GM20431 (cell line): ENCODE measurements around the gene CDC42.
"Not testable (repeated sequence)": the region's sequence is repeated elsewhere in the genome, so short reads cannot be mapped to it uniquely, and the experiment has no call there.

Experiments used
- in situ Hi-C: fragments of 300-500 bp; cut with MseI, MboI; formaldehyde crosslinking; loops from one replicate; pipeline ENCODE4 v1.15.0; 2020; ENCODE audit warnings: low sequenced_read_pairs; ENCODE audit not compliant: unreplicated experiment

Gene CDC42

GRCh38 chr1:22052115-22053016 is at the start of gene CDC42:
Gene CDC42, plus strand, starts transcription at chr1:22052709. Its CDS starts 25,770 bp downstream, at chr1:22078479.
- in situ Hi-C loops: no loop called here

- in situ Hi-C loops: not testable (repeated sequence)
Observed at GRCh38 chr1:22002875-22003274, 49.6 kb upstream of the CDC42 start.

GRCh38 chr1:22003959-22004358 is 48.5 kb upstream of the CDC42 start:
- in situ Hi-C loops: not testable (repeated sequence)

- in situ Hi-C loops: not testable (repeated sequence)
Observed at GRCh38 chr1:22005261-22006149, 47.0 kb upstream of the CDC42 start.

GRCh38 chr1:22006736-22007135 is 45.8 kb upstream of the CDC42 start:
- in situ Hi-C loops: not testable (repeated sequence)

- in situ Hi-C loops: not testable (repeated sequence)
Observed at GRCh38 chr1:22007262-22007661, 45.2 kb upstream of the CDC42 start.

GRCh38 chr1:22009566-22009965 is 42.9 kb upstream of the CDC42 start:
- in situ Hi-C loops: not testable (repeated sequence)

GRCh38 chr1:22012752-22013151 is 39.8 kb upstream of the CDC42 start:
- in situ Hi-C loops: not testable (repeated sequence)

GRCh38 chr1:22014575-22015206 is 37.8 kb upstream of the CDC42 start:
- in situ Hi-C loops: not testable (repeated sequence)

GRCh38 chr1:22018583-22019559 is 33.6 kb upstream of the CDC42 start:
- in situ Hi-C loops: no loop called here

- in situ Hi-C loops: no loop called here
Observed at GRCh38 chr1:22021061-22021460, 31.4 kb upstream of the CDC42 start.

- in situ Hi-C loops: no loop called here
Observed at GRCh38 chr1:22024485-22025367, 27.8 kb upstream of the CDC42 start.

GRCh38 chr1:22025368-22026155 is 26.9 kb upstream of the CDC42 start:
- in situ Hi-C loops: no loop called here

- in situ Hi-C loops: no loop called here
Observed at GRCh38 chr1:22026924-22027289, 25.6 kb upstream of the CDC42 start.

GRCh38 chr1:22030057-22030456 is 22.5 kb upstream of the CDC42 start:
- in situ Hi-C loops: no loop called here

- in situ Hi-C loops: no loop called here
Observed at GRCh38 chr1:22030473-22030872, 22.0 kb upstream of the CDC42 start.

GRCh38 chr1:22031214-22031962 is 21.1 kb upstream of the CDC42 start:
- in situ Hi-C loops: no loop called here
